ENCODE measurements around the gene SLC2A6.

- no peak for TF ChIP-seq SKIL (IDR thresholded peaks at IDR 0.05; ENCODE audit: low read depth, poor library complexity, severe bottlenecking)
- no peak for TF ChIP-seq TBL1XR1 (IDR thresholded peaks at IDR 0.05; ENCODE audit: low read depth, low read length)
- TF ChIP-seq EP300 (IDR thresholded peaks at IDR 0.05; ENCODE audit: borderline replicate concordance in 1 of 2, control insufficient read depth in 1 of 2, low read depth in 2 of 2, low read length in 2 of 2): no peak
- no peak for TF ChIP-seq CTCF (IDR thresholded peaks at IDR 0.05 in 2 of 3, conservative IDR thresholded peaks at IDR 0.05 in 1 of 3; ENCODE audit: control insufficient read depth in 2 of 3, extremely low read depth in 1 of 3, insufficient read depth in 1 of 3, low read depth in 3 of 3, low read length in 3 of 3)
- no peak for TF ChIP-seq BMI1 (IDR thresholded peaks at IDR 0.05; ENCODE audit: borderline replicate concordance)
- no peak for TF ChIP-seq GATAD2B (conservative IDR thresholded peaks at IDR 0.05; ENCODE audit: low read depth)
- TF ChIP-seq ZBED1 (IDR thresholded peaks at IDR 0.05; ENCODE audit: borderline replicate concordance): no peak
These were observed 3.4 kb downstream of the SLC2A6 start for GRCh38 chr9:133475292-133476012.
